HEK293 (cell line): ENCODE measurements around the gene PHF23.

Experiments used
- ATF2 ChIP-seq: fragments of 450-650 bp; formaldehyde crosslinking; IDR thresholded peaks from 2 replicates; pipeline ENCODE4 v1.5.1; 2016; ENCODE audit warnings: missing biosample characterization, missing genetic modification characterization, low read depth
- CTCF ChIP-seq: fragments of 450-650 bp; formaldehyde crosslinking; IDR thresholded peaks from 2 replicates; pipeline ENCODE4 v1.5.1; 2016; ENCODE audit warnings: missing biosample characterization, missing genetic modification characterization
- GLI4 ChIP-seq: fragments of 450-650 bp; formaldehyde crosslinking; IDR thresholded peaks from 2 replicates; pipeline ENCODE4 v1.5.1; 2016; ENCODE audit warnings: missing biosample characterization, missing genetic modification characterization
- TRIM28 ChIP-seq: IDR thresholded peaks from 2 replicates; pipeline ENCODE4 v1.6.1; 2011; ENCODE audit warnings: low read length, control low read depth, borderline replicate concordance
- ZBTB17 ChIP-seq: fragments of 450-650 bp; formaldehyde crosslinking; IDR thresholded peaks from 2 replicates; pipeline ENCODE4 v1.5.1; 2016; ENCODE audit warnings: missing biosample characterization, missing genetic modification characterization
- ZBTB48 ChIP-seq: fragments of 450-650 bp; formaldehyde crosslinking; IDR thresholded peaks from 2 replicates; pipeline ENCODE4 v1.5.1; 2016; ENCODE audit warnings: missing biosample characterization, missing genetic modification characterization
- ZBTB7A ChIP-seq: fragments of 450-650 bp; formaldehyde crosslinking; IDR thresholded peaks from 2 replicates; pipeline ENCODE4 v1.5.1; 2016; ENCODE audit warnings: low read depth, missing biosample characterization, missing genetic modification characterization
- ZNF114 ChIP-seq: fragments of 450-650 bp; formaldehyde crosslinking; IDR thresholded peaks from 2 replicates; pipeline ENCODE4 v1.5.0; 2017; ENCODE audit warnings: missing biosample characterization, missing genetic modification characterization
- ZNF2 ChIP-seq: fragments of 450-650 bp; formaldehyde crosslinking; IDR thresholded peaks from 2 replicates; pipeline ENCODE4 v1.5.1; 2016; ENCODE audit warnings: missing biosample characterization, missing genetic modification characterization
- ZNF555 ChIP-seq: fragments of 450-650 bp; formaldehyde crosslinking; conservative IDR thresholded peaks from 2 replicates; pipeline ENCODE4 v1.5.1; 2017; ENCODE audit warnings: missing biosample characterization, mild to moderate bottlenecking, missing genetic modification characterization, inconsistent platforms
- ZNF580 ChIP-seq: fragments of 450-650 bp; formaldehyde crosslinking; IDR thresholded peaks from 2 replicates; pipeline ENCODE4 v1.5.1; 2016; ENCODE audit warnings: missing biosample characterization, missing genetic modification characterization
- ZNF707 ChIP-seq: fragments of 450-650 bp; formaldehyde crosslinking; IDR thresholded peaks from 2 replicates; pipeline ENCODE4 v1.5.1; 2016; ENCODE audit warnings: missing biosample characterization, missing genetic modification characterization
- ZNF785 ChIP-seq: fragments of 450-650 bp; formaldehyde crosslinking; IDR thresholded peaks from 2 replicates; pipeline ENCODE4 v1.5.1; 2016; ENCODE audit warnings: missing biosample characterization, missing genetic modification characterization
- TF ChIP-seq, protein P1 (sequence below): fragments of 450-650 bp; formaldehyde crosslinking; IDR thresholded peaks from 2 replicates; pipeline ENCODE4 v1.5.1; 2016; ENCODE audit warnings: missing biosample characterization, missing genetic modification characterization

DNA sequence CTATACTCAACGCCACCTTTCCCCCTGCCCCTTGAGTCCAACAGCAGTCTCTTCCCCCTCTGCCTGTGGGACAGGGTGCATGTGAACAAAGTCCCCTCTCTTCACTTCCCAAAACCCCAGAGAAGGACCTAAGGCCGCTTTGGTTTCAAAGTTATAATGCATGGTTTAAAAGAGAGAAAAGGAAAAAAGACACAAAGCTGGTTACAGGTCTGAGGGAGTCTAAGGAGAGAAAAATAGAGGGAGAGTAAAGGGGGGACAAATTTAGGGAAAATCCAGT lies 4.1 kb upstream of the PHF23 start:
- no peak for TF ChIP-seq CTCF (tag by site-specific recombination)
- TF ChIP-seq ZNF555 (tag by site-specific recombination) = no peak
- no peak for TF ChIP-seq GLI4
- no peak for TF ChIP-seq ZNF2 (tag by site-specific recombination)
- TF ChIP-seq ZBTB7A (tag by site-specific recombination) = no peak
- no peak for TF ChIP-seq ZNF580
- no peak for TF ChIP-seq ZNF707 (tag by site-specific recombination)
- no peak for TF ChIP-seq ATF2 (tag by site-specific recombination)
- TF ChIP-seq, protein P1, sequence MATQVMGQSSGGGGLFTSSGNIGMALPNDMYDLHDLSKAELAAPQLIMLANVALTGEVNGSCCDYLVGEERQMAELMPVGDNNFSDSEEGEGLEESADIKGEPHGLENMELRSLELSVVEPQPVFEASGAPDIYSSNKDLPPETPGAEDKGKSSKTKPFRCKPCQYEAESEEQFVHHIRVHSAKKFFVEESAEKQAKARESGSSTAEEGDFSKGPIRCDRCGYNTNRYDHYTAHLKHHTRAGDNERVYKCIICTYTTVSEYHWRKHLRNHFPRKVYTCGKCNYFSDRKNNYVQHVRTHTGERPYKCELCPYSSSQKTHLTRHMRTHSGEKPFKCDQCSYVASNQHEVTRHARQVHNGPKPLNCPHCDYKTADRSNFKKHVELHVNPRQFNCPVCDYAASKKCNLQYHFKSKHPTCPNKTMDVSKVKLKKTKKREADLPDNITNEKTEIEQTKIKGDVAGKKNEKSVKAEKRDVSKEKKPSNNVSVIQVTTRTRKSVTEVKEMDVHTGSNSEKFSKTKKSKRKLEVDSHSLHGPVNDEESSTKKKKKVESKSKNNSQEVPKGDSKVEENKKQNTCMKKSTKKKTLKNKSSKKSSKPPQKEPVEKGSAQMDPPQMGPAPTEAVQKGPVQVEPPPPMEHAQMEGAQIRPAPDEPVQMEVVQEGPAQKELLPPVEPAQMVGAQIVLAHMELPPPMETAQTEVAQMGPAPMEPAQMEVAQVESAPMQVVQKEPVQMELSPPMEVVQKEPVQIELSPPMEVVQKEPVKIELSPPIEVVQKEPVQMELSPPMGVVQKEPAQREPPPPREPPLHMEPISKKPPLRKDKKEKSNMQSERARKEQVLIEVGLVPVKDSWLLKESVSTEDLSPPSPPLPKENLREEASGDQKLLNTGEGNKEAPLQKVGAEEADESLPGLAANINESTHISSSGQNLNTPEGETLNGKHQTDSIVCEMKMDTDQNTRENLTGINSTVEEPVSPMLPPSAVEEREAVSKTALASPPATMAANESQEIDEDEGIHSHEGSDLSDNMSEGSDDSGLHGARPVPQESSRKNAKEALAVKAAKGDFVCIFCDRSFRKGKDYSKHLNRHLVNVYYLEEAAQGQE (tag by site-specific recombination) = no peak
- TF ChIP-seq ZBTB48 = no peak
- TF ChIP-seq ZNF785 = no peak
- no peak for TF ChIP-seq ZBTB17
- TF ChIP-seq ZNF114 (tag by site-specific recombination) = no peak
- TF ChIP-seq TRIM28 = no peak
